Mesendoderm (in vitro differentiated cells): ENCODE measurements around the gene ORAI3. TPM values are rescaled to one million over a fixed set of nuclear protein-coding genes. Genes with fewer than 3 reads are reported as not detected.
A peak's percentile ranks its signal among the peaks of the same experiment; 100 is the strongest.

Experiments used
- DNase-seq: peaks from one replicate; pipeline ENCODE4 v3.0.0; 2013
- H2AK5ac ChIP-seq: 2 replicates; pipeline ENCODE4 v1.6.1; 2013; ENCODE audit warnings: low read length, inconsistent platforms
- H2BK120ac ChIP-seq: 2 replicates; pipeline ENCODE4 v1.6.1; 2013; ENCODE audit warnings: low read depth, mild to moderate bottlenecking, low read length, moderate library complexity, mixed read lengths
- H2BK15ac ChIP-seq: replicated peaks from 2 replicates; pipeline ENCODE4 v1.6.1; 2013; ENCODE audit warnings: low read depth, mild to moderate bottlenecking, moderate library complexity
- H2BK5ac ChIP-seq: 2 replicates; pipeline ENCODE4 v1.6.1; 2013; ENCODE audit warnings: low read length, inconsistent platforms
- H3K18ac ChIP-seq: 2 replicates; pipeline ENCODE4 v1.6.1; 2013; ENCODE audit warnings: mild to moderate bottlenecking, low read length, mixed read lengths
- H3K23ac ChIP-seq: one replicate; pipeline ENCODE4 v1.6.1; 2013; ENCODE audit warnings: low read length
- H3K27ac ChIP-seq: 2 replicates; pipeline ENCODE4 v1.5.1; 2013; ENCODE audit warnings: low read depth, mild to moderate bottlenecking, inconsistent platforms, low read length, moderate library complexity
- H3K27me3 ChIP-seq: 2 replicates; pipeline ENCODE4 v1.6.1; 2013; ENCODE audit warnings: low read length, control low read depth, mild to moderate bottlenecking, inconsistent platforms; ENCODE audit not compliant: insufficient read depth, poor library complexity
- H3K36me3 ChIP-seq: 2 replicates; pipeline ENCODE4 v1.6.1; 2013; ENCODE audit warnings: low read length, inconsistent platforms; ENCODE audit not compliant: control insufficient read depth, insufficient read depth
- H3K4ac ChIP-seq: one replicate; pipeline ENCODE4 v1.6.1; 2013; ENCODE audit warnings: low read depth, mild to moderate bottlenecking, low read length, moderate library complexity
- H3K4me1 ChIP-seq: 2 replicates; pipeline ENCODE4 v1.6.1; 2013; ENCODE audit warnings: low read depth, low read length, inconsistent platforms; ENCODE audit not compliant: control insufficient read depth
- H3K4me2 ChIP-seq: 2 replicates; pipeline ENCODE4 v1.6.1; 2013; ENCODE audit warnings: low read length
- H3K4me3 ChIP-seq: 2 replicates; pipeline ENCODE4 v1.5.1; 2013; ENCODE audit warnings: mild to moderate bottlenecking, low read length
- H3K56ac ChIP-seq: one replicate; pipeline ENCODE4 v1.6.1; 2013; ENCODE audit warnings: low read length
- H3K79me1 ChIP-seq: 2 replicates; pipeline ENCODE4 v1.6.1; 2013; ENCODE audit warnings: low read length, inconsistent platforms
- H3K79me2 ChIP-seq: 2 replicates; pipeline ENCODE4 v1.6.1; 2013; ENCODE audit warnings: mild to moderate bottlenecking, low read length; ENCODE audit not compliant: control insufficient read depth, insufficient read depth
- H3K9ac ChIP-seq: 2 replicates; pipeline ENCODE4 v1.6.1; 2013; ENCODE audit warnings: low read length, inconsistent platforms
- H4K5ac ChIP-seq: one replicate; pipeline ENCODE4 v1.6.1; 2013; ENCODE audit warnings: low read length
- H4K8ac ChIP-seq: one replicate; pipeline ENCODE4 v1.6.1; 2013; ENCODE audit warnings: low read depth, mild to moderate bottlenecking, control low read depth, low read length, moderate library complexity
- WGBS: extraction: QIAGEN DNeasy Blood & Tissue Kit; methylation state at CpG from one replicate; pipeline ENCODE4 v1.1.7; 2013; ENCODE audit warnings: low lambda C conversion rate, missing lambda C conversion rate; ENCODE audit not compliant: insufficient coverage; ENCODE audit errors: extremely low coverage; 5-methylcytosine and 5-hydroxymethylcytosine counted together
- polyA plus RNA-seq, 2 experiments: library from polyadenylated mRNA; stranded (reverse); fragments of 200-250 nt; gene quantifications; one replicate each; pipeline ENCODE4 v1.2.3, GENCODE V29; 2013

The ORAI3 gene
- 3.6 TPM for polyA plus RNA-seq (2013, experiment 1 of 2)
- polyA plus RNA-seq (2013, experiment 2 of 2) = 3.5 TPM

GRCh38 chr16:30948667-30949649 lies at the start of gene ORAI3:
Gene ORAI3 (plus strand): TSS chr16:30949068. CDS start chr16:30949290, 222 bp downstream.
- no CpG with 5 or more reads among the region's 70 CpGs for WGBS
- Histone ChIP-seq H3K36me3 (peaks cover 4% of the 10 kb centered on the region), H4K5ac (no peak within 1 kb of the TSS), H2BK120ac (peak within 1 kb of the TSS; percentile 46), H3K4me2 (peak within 1 kb of the TSS; percentile 87), H4K8ac (no peak within 1 kb of the TSS), H3K79me2 (no peaks in the 10 kb centered on the region), H3K4me3 (peak within 1 kb of the TSS; percentile 51), H3K27me3 (no peaks in the 10 kb centered on the region), H3K23ac (peak within 1 kb of the TSS; percentile 90), H3K27ac (peak within 1 kb of the TSS; percentile 96), H3K4ac (peak within 1 kb of the TSS; percentile 92), H3K18ac (peak within 1 kb of the TSS; percentile 94), H2BK5ac (peak within 1 kb of the TSS; percentile 75), H3K79me1 (peaks cover 5% of the 10 kb centered on the region), H3K9ac (peak within 1 kb of the TSS; percentile 89), H3K4me1 (peaks cover 9% of the 10 kb centered on the region), H3K56ac (peak within 1 kb of the TSS; percentile 98), H2AK5ac (peak within 1 kb of the TSS; percentile 5), H2BK15ac (no peak within 1 kb of the TSS)
- peak; percentile 74 for DNase-seq

- H3K4me1 ChIP-seq = peaks cover 15% of the 10 kb centered on the region
- no peaks in the 10 kb centered on the region for H3K79me2 ChIP-seq
- no peaks in the 10 kb centered on the region for H3K27me3 ChIP-seq
- no peaks in the 10 kb centered on the region for H3K36me3 ChIP-seq
- H4K5ac ChIP-seq = no peak overlapping the region
- no peaks in the 10 kb centered on the region for H3K79me1 ChIP-seq
- no peak overlapping the region for H3K9ac ChIP-seq
- no peak overlapping the region for H4K8ac ChIP-seq
- no peak overlapping the region for H3K23ac ChIP-seq
- no peak overlapping the region for H3K56ac ChIP-seq
- no peak overlapping the region for H3K27ac ChIP-seq
- H2BK5ac ChIP-seq = no peak overlapping the region
- no peak overlapping the region for H2AK5ac ChIP-seq
- no peak overlapping the region for H3K18ac ChIP-seq
- H2BK120ac ChIP-seq = no peak overlapping the region
- no peak overlapping the region for H3K4me3 ChIP-seq
- no peak for DNase-seq
- WGBS = no CpG with 5 or more reads among the region's 2 CpGs
- H3K4me2 ChIP-seq = no peak overlapping the region
- H3K4ac ChIP-seq = no peak overlapping the region
- no peak overlapping the region for H2BK15ac ChIP-seq
Measured at GRCh38 chr16:30899794-30900193, 49.1 kb upstream of the ORAI3 start.

GRCh38 chr16:30900588-30900987 lies 48.3 kb upstream of the ORAI3 start:
- H3K27me3 ChIP-seq = no peaks in the 10 kb centered on the region
- H3K9ac ChIP-seq = no peak overlapping the region
- WGBS = no CpG with 5 or more reads among the region's 5 CpGs
- no peak for DNase-seq
- no peak overlapping the region for H3K27ac ChIP-seq
- no peak overlapping the region for H4K8ac ChIP-seq
- no peaks in the 10 kb centered on the region for H3K79me1 ChIP-seq
- H2BK120ac ChIP-seq = no peak overlapping the region
- H2AK5ac ChIP-seq = no peak overlapping the region
- peaks cover 8% of the 10 kb centered on the region for H3K4me1 ChIP-seq
- no peak overlapping the region for H3K18ac ChIP-seq
- H3K4ac ChIP-seq = no peak overlapping the region
- no peak overlapping the region for H3K56ac ChIP-seq
- H2BK15ac ChIP-seq = no peak overlapping the region
- no peak overlapping the region for H4K5ac ChIP-seq
- no peak overlapping the region for H2BK5ac ChIP-seq
- no peak overlapping the region for H3K4me3 ChIP-seq
- no peaks in the 10 kb centered on the region for H3K79me2 ChIP-seq
- no peak overlapping the region for H3K23ac ChIP-seq
- H3K36me3 ChIP-seq = no peaks in the 10 kb centered on the region
- H3K4me2 ChIP-seq = no peak overlapping the region

- peak overlapping the region; percentile 66 for H3K4me2 ChIP-seq
- H3K4me3 ChIP-seq = no peak overlapping the region
- peak overlapping the region; percentile 54 for H3K18ac ChIP-seq
- peak overlapping the region; percentile 79 for H3K56ac ChIP-seq
- no peak overlapping the region for H2AK5ac ChIP-seq
- DNase-seq = peak; percentile 34
- WGBS = no CpG with 5 or more reads among the region's 6 CpGs
- H3K4ac ChIP-seq = no peak overlapping the region
- no peak overlapping the region for H3K23ac ChIP-seq
- no peaks in the 10 kb centered on the region for H3K79me1 ChIP-seq
- H3K27me3 ChIP-seq = no peaks in the 10 kb centered on the region
- no peak overlapping the region for H2BK5ac ChIP-seq
- H3K36me3 ChIP-seq = no peaks in the 10 kb centered on the region
- peaks cover 6% of the 10 kb centered on the region for H3K4me1 ChIP-seq
- peak overlapping the region; percentile 67 for H3K9ac ChIP-seq
- no peak overlapping the region for H2BK120ac ChIP-seq
- H2BK15ac ChIP-seq = no peak overlapping the region
- H4K5ac ChIP-seq = no peak overlapping the region
- H4K8ac ChIP-seq = no peak overlapping the region
- H3K79me2 ChIP-seq = no peaks in the 10 kb centered on the region
- peak overlapping the region; percentile 89 for H3K27ac ChIP-seq
Measured at GRCh38 chr16:30901201-30902028, 47.5 kb upstream of the ORAI3 start.

GRCh38 chr16:30902029-30902972 lies 46.6 kb upstream of the ORAI3 start:
- Histone ChIP-seq H3K9ac (peak overlapping the region; percentile 83), H3K4me2 (peak overlapping the region; percentile 66), H3K79me1 (no peaks in the 10 kb centered on the region), H3K23ac (peak overlapping the region; percentile 56), H2BK5ac (no peak overlapping the region), H2AK5ac (no peak overlapping the region), H3K79me2 (no peaks in the 10 kb centered on the region), H4K8ac (no peak overlapping the region), H3K4me3 (peak overlapping the region; percentile 33), H4K5ac (no peak overlapping the region), H3K18ac (peak overlapping the region; percentile 54), H2BK120ac (peak overlapping the region; percentile 51), H2BK15ac (no peak overlapping the region), H3K56ac (peak overlapping the region; percentile 96), H3K4ac (peak overlapping the region; percentile 61), H3K27ac (peak overlapping the region; percentile 89), H3K27me3 (no peaks in the 10 kb centered on the region), H3K36me3 (no peaks in the 10 kb centered on the region), H3K4me1 (peaks cover 5% of the 10 kb centered on the region)
- DNase-seq = peak; percentile 66
- no CpG with 5 or more reads among the region's 99 CpGs for WGBS
